ENCODE measurements around the gene ICA1L.

DNA sequence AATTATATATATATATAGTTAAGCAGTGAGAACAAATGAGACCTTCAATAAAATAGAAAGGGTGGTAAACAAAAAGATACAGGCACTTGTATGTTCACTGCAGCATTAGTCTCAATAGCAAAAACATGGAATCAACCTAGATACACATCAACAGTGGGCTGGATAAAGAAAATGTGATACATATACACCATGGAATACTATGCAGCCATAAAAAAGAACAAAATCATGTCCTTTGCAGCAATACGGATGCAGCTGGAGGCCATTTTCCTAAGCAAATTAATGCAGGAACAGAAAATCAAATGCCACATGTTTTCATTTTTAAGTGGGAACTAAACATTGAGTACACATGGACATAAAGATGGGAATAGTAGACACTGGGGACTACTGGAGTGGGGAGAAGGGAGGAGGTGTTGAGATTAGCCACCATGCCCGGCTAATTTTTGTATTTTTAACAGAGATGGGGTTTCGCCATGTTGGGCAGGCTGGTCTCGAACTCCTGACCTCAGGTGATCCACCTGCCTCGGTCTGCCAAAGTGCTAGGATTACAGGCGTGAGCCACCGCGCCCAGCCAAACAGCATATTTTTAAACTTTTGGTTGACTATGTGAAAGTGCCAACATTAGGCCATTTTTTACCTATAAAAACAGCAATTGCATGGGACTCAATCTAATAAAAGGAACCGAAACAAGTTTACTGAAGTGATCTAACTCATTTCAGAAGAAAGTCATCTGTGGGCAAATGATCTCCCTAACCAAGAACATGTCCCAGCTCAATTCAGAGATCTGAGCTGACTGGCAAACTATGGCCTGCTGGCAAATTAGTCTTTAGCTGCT, 23.7 kb downstream of the ICA1L start:
- TF ChIP-seq CTCF (conservative IDR thresholded peaks at IDR 0.05; ENCODE audit: low read depth, low read length) (no peak), EZH2 (IDR thresholded peaks at IDR 0.05; ENCODE audit: borderline replicate concordance, low read depth, low read length, poor library complexity, severe bottlenecking) (no peak)

Data from A673 (cell line).